Esophagus muscularis mucosa (tissue), 4 donors: Measurements from ENCODE around the gene PHGDH.

Experiments
- EP300 ChIP-seq: sonication (generic); formaldehyde crosslinking; IDR thresholded peaks from one replicate; pipeline ENCODE4 v1.6.1; 2017; ENCODE audit warnings: antibody characterized with exemption
- POLR2A ChIP-seq: fragments of 450-650 bp; IDR thresholded peaks from one replicate; pipeline ENCODE4 v1.6.1; 2017; ENCODE audit warnings: antibody characterized with exemption, moderate library complexity, mild to moderate bottlenecking, low read depth
- POLR2AphosphoS5 ChIP-seq, 2 donors: sonication (generic); formaldehyde crosslinking; IDR thresholded peaks; one replicate each; pipeline ENCODE4 v1.6.1; 2017; ENCODE audit warnings: antibody characterized with exemption in 2 of 2
- TF ChIP-seq, protein P1 (sequence below), 3 experiments: fragments of 200-600 bp in 2 of 3; fragments of 450-650 bp in 1 of 3; sonication (generic) in 2 of 3; IDR thresholded peaks; one replicate each; pipeline ENCODE4 v1.5.1; 2017 to 2019; ENCODE audit warnings: antibody characterized with exemption in 3 of 3, mild to moderate bottlenecking in 2 of 3, moderate library complexity in 1 of 3

DNA sequence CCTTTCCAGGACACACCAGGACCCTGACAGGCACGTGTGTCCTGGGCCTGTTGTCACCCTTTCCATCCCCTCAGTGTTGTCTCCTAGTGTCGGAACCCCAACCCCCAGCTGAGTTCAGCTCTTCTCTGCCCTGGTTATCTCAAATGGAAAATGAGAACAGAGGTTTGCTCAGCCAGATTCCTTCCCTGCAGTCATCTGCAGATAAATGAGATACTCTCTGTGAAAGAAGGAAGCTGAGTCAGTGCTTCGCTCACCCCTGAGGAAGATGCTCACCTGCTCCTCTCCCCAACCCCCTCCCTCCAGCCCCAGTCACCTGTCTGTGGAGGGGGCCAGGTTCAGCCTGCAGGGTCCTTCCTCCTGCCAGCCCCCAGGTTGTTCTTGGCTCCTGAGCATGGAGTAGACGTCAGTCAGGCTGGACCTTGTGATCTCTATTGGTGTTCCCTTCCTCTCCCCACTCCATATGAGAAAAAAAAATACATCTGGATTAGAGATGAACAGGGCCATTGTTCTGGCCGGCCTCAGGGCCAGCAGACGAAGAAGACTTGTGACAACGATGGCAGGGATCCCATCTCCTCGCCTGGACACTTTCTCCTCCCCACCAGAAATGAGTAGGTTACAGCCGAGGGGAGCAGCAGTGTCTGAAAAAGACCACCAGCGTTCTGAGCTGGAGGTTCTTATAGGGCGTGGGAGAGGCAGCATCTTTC is 20.9 kb downstream of the PHGDH start:
- TF ChIP-seq, protein P1, sequence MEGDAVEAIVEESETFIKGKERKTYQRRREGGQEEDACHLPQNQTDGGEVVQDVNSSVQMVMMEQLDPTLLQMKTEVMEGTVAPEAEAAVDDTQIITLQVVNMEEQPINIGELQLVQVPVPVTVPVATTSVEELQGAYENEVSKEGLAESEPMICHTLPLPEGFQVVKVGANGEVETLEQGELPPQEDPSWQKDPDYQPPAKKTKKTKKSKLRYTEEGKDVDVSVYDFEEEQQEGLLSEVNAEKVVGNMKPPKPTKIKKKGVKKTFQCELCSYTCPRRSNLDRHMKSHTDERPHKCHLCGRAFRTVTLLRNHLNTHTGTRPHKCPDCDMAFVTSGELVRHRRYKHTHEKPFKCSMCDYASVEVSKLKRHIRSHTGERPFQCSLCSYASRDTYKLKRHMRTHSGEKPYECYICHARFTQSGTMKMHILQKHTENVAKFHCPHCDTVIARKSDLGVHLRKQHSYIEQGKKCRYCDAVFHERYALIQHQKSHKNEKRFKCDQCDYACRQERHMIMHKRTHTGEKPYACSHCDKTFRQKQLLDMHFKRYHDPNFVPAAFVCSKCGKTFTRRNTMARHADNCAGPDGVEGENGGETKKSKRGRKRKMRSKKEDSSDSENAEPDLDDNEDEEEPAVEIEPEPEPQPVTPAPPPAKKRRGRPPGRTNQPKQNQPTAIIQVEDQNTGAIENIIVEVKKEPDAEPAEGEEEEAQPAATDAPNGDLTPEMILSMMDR (IDR thresholded peaks at IDR 0.05), result no peak
- no peak for TF ChIP-seq POLR2AphosphoS5 (IDR thresholded peaks at IDR 0.05)
- TF ChIP-seq POLR2A, result no peak
- TF ChIP-seq EP300, result no peak
